ENCODE measurements around the gene OR51V1.

DNA sequence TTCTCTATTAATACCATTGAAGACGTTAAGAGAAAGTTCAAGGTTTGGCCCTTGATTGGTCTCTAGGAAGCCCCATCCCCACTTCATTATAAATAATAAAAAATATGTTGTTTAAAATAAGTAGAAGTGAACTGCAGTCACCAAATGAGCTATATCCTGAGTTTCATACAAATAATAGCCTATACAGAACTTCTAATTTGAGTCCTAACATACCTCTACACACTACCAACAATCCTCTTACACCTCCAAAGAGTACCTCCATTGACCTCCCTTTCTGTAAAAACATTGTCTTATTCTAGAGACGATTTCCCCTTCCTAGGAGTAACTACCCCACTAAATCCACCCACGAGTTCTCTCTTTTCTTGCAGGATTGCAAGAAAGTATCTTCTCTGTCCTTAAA lies 41.0 kb upstream of the OR51V1 start:
- TF ChIP-seq EZH2phosphoT487 (IDR thresholded peaks at IDR 0.05; ENCODE audit: insufficient read depth, low read depth) (no peak), EZH2 (IDR thresholded peaks at IDR 0.05; ENCODE audit: insufficient read depth, poor library complexity, severe bottlenecking) (no peak)

All from GM23248 (cell line).